AG10803 (cell line): ENCODE data around the gene MIF4GD.

Source experiments
- DNase-seq: peaks from one replicate; pipeline ENCODE4 v3.0.0; 2010; ENCODE audit warnings: low read depth
- H3K4me3 ChIP-seq: 2 replicates; pipeline ENCODE4 v1.5.1; 2011; ENCODE audit warnings: mild to moderate bottlenecking, low read length, control low read depth
- TF ChIP-seq, protein P1 (sequence below): conservative IDR thresholded peaks from 2 replicates; pipeline ENCODE4 v1.5.1; 2011; ENCODE audit warnings: mild to moderate bottlenecking, low read length, control low read depth, inconsistent platforms

The MIF4GD gene

DNA sequence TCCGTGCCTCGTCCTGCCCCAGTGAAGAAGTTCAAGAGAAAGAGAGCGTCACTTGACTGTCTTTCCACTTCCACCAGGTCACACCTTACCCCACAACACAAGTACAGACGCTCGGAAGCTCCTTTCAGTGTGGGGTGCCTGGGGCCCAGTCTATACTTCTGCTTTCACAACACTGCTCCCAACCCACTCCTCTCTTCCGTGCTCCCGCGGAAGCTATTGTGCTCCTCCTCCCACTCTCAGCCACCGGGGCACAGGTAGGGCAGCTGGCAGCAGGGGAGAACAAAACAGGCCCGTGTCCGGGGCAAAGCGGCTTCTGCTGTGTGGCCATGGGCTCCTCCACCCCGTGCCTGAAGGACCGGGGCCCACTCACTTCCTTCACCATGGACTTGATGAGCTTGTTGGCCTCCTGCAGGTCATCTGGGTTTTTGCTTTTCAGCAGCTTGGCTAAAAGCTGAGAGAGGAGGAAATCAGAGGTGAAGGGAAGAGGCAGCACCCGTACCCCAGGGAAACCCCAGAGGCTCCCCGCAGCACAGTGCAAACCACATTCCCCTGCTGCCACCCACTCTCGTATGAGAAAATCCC is 28.5 kb downstream of the MIF4GD start:
- H3K4me3 ChIP-seq = no peak overlapping the region
- DNase-seq = no peak
- TF ChIP-seq, protein P1, sequence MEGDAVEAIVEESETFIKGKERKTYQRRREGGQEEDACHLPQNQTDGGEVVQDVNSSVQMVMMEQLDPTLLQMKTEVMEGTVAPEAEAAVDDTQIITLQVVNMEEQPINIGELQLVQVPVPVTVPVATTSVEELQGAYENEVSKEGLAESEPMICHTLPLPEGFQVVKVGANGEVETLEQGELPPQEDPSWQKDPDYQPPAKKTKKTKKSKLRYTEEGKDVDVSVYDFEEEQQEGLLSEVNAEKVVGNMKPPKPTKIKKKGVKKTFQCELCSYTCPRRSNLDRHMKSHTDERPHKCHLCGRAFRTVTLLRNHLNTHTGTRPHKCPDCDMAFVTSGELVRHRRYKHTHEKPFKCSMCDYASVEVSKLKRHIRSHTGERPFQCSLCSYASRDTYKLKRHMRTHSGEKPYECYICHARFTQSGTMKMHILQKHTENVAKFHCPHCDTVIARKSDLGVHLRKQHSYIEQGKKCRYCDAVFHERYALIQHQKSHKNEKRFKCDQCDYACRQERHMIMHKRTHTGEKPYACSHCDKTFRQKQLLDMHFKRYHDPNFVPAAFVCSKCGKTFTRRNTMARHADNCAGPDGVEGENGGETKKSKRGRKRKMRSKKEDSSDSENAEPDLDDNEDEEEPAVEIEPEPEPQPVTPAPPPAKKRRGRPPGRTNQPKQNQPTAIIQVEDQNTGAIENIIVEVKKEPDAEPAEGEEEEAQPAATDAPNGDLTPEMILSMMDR = no peak

DNA sequence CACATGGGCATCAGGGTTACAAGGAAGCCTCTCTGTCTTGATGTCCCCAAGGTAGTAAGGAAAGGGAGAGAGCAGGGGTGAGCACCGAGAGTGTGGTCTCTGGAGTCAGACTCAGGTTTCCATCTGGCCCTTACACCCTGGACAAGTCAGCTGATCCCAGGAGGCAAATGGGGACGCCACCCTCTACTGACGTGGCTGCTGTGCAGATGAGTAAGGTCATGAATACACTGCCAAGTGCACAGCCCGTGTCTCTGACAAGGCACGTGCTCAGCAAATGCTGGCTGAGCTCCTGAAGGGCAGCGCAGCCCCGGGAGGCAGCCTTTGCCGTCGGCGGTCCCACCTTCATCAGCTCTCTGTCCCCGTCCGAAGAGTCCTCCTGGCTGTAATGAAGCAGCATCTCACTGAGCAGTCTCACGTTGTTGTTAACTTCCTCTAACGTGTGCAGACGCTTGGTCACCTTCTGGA is 29.0 kb downstream of the MIF4GD start:
- TF ChIP-seq, protein P1 = no peak
- H3K4me3 ChIP-seq = no peak overlapping the region
- DNase-seq = peak; percentile 62

DNA sequence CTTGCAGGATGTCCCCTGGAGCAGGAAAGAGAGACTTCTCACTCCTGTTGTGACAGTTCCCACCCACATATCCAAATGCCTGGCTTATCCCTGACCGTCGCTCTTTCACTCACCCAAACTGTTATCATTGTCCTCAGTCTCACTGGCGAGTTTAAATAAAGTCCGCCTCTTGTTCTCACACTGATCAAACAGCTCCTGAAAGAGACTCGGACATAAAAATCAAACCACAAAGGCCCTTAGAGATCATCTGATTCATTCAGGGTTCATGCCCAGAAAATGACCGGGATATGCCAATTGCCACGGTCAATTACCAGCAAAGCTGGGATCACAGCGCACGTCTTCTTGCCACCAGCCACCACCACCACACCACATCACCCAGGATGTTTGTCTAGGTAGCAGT is 29.5 kb downstream of the MIF4GD start:
- TF ChIP-seq, protein P1 = no peak
- no peak for DNase-seq
- no peak overlapping the region for H3K4me3 ChIP-seq

DNA sequence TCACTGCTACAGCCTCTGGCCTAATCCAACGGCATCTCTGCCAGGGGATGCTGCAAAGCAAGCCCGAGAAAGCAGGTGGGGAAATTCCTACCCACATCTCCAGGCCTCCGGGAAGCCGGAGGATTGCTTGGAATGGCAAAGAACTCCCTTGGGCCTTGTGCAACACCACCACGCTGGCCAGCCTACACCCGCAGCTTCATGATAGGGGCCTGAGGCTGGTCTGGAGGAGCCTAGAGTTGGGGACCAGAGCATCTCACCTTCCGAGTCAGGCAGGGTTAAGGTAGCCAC is 29.9 kb downstream of the MIF4GD start:
- no peak overlapping the region for H3K4me3 ChIP-seq
- DNase-seq = peak; percentile 66
- TF ChIP-seq, protein P1 = no peak

DNA sequence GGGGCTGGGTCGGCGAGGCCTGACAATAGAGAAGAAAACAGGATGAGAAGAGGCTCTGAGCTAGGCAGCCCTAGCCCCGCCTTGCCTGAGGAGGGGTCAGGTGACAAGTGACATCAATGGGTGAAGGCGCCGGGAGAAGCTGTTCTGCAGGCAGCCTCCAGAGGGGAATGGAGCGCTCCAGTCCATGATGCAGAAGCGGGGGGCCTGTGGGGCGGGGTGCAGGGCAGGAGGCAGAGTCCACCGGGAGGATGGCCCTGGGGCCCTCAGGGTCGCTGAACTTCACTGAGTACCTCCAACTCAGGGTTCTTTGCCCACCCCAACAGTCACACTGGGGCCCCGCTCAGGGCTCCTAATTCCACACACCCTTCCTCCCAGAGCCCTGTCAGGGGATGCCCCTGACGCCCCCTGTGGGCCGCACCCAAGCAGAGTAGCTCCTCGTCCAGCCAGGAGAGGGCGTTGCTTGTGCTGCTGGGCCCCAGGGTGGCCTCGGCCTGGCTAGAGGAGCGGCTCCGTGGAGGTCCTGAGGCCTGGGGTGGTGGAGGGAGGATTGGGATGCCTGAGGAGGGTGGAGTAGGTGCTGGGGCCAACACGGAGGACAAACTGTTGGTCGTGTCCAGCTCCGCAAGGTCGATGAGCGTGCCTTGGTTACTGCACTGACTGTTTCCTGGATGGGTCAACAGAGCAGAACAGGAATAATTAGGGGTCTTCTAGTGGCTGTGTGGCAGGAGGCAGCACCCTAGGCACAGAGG is 30.5 kb downstream of the MIF4GD start:
- no peak overlapping the region for H3K4me3 ChIP-seq
- DNase-seq = peak; percentile 24
- TF ChIP-seq, protein P1 = peak; percentile 58

DNA sequence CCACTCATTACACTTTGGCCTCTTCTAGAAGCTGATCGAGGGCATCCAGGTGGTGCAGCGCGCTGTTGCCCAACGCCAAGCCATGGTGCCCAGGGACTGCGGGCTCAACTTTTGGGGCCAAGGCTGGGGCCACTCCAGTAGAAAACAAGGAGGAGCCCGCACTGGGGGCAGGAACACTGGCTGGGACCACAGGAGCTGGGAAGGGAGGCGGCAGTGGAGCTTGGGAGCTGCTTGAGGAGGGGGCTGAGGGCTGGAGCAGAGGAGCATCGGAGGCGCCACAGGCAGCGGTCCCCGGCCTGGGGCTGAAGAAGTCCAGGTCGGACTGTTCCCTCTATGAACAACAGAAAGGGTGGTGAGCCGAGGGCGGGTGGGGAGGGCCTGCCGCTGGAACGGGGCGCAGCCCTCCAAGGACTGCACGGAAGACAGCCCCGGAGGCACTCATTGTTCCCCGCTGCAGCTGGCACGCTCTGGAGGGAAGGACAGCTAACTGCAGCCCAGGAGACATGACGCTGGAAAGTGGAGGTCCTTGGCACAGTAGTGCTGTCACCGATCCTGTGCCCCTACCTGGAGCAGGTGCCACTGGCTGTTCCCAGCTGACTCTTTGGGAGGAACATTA is 31.1 kb downstream of the MIF4GD start:
- TF ChIP-seq, protein P1 = no peak
- DNase-seq = no peak
- H3K4me3 ChIP-seq = no peak overlapping the region

DNA sequence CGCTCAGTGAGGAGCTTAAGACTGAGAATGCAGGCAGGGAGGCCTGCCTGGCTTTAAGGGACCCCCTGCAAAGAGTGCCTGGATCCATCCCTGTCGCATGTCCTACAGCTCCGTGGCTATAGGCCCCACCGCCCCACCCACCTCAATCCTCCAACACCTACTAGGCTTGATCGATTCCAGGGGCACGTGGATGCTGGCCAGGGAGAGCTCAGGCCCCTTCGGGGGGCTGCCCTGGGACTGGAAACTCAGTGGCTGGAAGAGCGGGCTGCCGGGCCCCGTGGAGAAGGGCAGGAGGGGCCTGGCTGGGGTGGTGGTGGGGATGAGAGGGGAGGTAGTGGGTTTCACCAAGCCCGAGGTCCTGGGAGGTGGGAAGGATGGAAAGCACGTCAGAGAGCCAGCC is 31.8 kb downstream of the MIF4GD start:
- TF ChIP-seq, protein P1 = no peak
- H3K4me3 ChIP-seq = no peak overlapping the region
- DNase-seq = no peak
